ENCODE results near the gene CRIP2. TPM values are rescaled to one million over a fixed set of nuclear protein-coding genes. Genes with fewer than 3 reads are reported as not detected.

CRIP2 gene
- total RNA-seq, 1 donor from 2014 or later, result 82.8 TPM

DNA sequence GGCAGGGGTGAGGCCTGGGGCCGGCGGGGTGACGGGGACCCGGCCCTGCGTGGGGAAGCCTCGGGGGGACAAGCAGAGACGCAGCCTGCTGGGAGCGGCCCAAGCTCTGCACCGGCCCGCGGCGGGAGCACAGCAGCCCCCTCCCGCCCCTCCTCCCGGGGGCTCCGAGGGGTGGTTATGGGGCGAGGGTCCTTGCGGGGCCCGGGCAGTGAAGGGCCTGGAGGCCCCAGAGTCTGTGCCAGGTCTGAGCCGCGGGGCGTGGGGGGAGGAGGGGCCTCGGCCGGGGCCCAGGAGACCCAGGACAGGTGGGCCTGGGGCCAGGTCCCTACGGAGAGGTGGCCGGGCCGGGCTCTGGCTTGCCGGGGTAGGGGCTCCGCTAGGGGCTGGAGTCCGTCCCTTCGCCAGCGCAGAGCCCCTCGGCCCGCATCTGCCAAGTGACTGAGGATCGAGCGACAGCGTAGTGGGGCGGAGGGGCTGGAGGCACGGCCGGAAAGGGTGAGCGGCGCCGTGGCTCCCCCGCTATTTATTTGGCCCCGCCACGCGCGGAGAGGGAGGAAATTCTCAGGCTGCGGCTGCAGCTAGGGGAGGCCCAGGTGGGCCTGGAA is 52.3 kb downstream of the CRIP2 start:
- no peak for DNase-seq (ENCODE audit: low spot score)

DNA sequence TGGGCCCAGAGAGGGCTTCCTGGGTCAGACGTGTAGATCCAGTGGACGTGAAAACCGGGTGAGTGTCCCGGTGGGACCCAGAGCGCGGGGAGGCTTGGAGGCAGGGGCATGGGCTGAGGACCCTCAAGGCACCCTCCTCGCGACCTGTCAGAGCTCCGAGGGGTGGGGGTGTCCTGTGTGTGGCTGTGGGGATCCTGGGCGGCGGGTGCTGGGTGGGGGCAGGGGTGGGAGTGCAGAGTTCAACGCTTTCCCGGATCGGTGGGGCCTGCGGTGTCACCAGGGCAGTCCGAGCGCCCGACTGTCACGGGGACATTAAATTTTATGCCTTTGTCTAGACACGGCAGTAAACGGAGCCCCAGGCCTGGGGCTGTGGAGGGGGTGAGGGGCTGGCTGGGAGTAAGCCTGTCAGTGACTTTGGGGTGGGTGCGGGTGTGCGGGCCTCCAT is 52.8 kb downstream of the CRIP2 start:
- DNase-seq (ENCODE audit: low spot score), result no peak

DNA sequence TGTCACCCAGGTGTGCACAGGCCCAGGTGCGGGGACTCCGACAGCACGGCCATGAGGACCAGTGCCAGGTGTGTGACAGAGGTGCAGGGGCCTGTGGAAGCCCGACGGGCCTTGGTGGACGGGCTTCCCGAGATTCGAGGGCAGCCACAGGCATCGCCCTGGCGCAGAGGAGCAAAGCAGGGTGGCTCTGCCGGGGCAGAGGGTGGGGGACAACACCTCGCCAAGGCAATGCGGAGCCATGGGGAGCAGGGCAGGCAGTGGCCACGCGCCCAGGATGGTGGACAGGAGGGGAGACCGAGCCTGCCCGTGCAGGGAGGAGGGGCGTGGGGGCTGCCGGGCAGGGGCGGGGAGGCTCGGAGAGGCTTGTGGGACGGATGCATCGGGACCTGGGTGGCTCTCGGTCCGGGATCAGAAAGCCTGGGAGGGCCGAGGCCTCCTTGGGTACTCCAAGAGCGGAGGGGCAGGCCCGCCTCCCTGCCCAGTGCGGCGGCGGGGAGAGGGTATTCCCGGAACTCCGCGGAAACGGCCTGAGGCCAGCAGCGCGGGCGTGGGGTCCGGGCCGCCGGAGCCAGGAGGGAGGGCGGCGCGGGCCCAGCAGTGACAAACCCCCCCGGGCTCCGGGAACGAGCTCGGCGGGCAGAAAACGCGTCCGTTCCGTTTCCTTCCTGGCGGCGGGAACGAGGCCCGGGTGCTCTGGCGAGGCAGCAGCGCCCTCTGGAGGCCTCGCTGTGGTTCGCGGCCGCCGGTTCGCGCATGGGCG is 53.4 kb downstream of the CRIP2 start:
- peak; percentile 94 for DNase-seq (ENCODE audit: low spot score)

DNA sequence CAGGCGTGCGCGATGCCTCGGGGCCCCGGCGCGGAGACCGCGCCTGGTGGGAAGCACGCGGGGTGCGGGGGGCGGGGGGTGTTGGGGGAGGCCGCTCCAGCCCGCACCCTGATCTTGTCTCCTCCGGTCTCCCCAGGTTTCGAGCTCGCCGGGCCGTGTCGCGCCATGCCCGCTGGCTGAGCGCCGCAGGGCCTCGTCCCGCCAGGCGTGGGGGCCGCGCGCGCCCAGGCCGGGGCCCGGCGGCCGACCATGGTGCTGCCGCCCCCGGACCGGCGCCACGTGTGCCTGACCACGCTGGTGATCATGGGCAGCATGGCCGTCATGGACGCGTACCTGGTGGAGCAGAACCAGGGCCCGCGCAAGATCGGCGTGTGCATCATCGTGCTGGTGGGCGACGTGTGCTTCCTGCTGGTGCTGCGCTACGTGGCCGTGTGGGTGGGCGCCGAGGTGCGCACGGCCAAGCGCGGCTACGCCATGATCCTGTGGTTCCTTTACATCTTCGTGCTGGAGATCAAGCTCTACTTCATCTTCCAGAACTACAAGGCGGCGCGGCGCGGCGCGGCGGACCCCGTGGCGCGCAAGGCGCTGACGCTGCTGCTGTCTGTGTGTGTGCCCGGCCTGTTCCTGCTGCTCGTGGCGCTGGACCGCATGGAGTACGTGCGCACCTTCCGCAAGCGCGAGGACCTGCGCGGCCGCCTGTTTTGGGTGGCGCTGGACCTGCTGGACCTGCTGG is 54.1 kb downstream of the CRIP2 start:
- DNase-seq (ENCODE audit: low spot score), result no peak

DNA sequence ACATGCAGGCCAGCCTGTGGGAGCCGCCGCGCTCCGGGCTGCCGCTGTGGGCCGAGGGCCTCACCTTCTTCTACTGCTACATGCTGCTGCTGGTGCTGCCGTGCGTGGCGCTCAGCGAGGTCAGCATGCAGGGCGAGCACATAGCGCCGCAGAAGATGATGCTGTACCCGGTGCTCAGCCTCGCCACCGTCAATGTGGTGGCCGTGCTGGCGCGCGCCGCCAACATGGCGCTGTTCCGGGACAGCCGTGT is 54.6 kb downstream of the CRIP2 start:
- DNase-seq (ENCODE audit: low spot score), result no peak

Other genes with a start within 250 kb of the CRIP2 start
- gene BTBD6, start 226.3 kb upstream of the CRIP2 start, total RNA-seq, result 89.7 TPM
- gene BRF1, start 173.8 kb upstream of the CRIP2 start, total RNA-seq, result 34.9 TPM
- 84.3 TPM for gene PACS2, start 160.1 kb upstream of the CRIP2 start, total RNA-seq
- not detected for gene TEX22, start 76.3 kb upstream of the CRIP2 start, total RNA-seq
- gene MTA1, start 55.0 kb upstream of the CRIP2 start, total RNA-seq, result 87.1 TPM
- gene CRIP1, start 12.1 kb downstream of the CRIP2 start, total RNA-seq, result 64.8 TPM
- 22.7 TPM for gene TEDC1, start 16.4 kb downstream of the CRIP2 start, total RNA-seq
- gene TMEM121, start 51.8 kb downstream of the CRIP2 start, total RNA-seq, result 2.1 TPM

All from mesenteric fat pad (tissue), 1 donor.